ENCODE measurements around the gene CLEC3B.
"Not testable (repeated sequence)": the region's sequence is repeated elsewhere in the genome, so short reads cannot be mapped to it uniquely, and the experiment has no call there.

The CLEC3B gene

DNA sequence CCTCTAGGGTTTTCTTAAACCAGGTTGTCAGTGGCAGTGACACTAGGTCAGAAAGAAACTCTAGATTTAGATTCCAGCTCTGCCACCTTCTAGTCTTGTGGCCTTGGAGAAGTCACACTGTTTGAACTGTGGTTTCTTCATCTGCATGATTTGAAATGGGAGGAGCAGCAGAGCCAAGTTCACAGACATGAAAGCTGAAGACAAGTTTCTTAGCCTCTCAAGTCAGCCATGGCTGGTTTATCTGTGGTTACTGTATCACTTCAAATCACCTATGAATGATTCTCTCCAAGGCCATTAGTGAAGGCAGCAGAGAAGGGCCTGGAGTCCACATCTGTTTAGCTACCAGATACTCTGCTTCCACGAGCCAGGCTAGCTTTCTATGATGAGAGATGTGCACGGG, 15.6 kb downstream of the CLEC3B start:
- no peak for DNase-seq

DNA sequence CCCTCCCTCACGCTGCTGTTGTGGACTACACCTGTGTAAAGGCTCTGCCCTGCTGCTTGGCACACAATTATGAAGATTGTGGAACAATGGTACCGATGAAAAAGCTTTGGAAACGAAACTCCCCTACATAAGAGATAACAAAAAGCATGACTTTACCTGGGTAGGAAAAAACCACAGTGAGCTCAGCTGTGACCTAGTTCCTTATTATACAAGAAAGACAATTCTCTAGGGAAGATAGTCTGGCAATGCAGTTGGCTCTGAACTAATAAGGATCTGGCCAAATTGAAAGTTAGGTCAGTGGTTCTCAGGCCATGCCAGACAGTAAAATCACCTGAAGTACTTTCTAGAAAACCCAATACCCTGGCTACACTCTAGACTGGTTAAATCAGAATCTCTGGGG, 16.1 kb downstream of the CLEC3B start:
- DNase-seq, result no peak

DNA sequence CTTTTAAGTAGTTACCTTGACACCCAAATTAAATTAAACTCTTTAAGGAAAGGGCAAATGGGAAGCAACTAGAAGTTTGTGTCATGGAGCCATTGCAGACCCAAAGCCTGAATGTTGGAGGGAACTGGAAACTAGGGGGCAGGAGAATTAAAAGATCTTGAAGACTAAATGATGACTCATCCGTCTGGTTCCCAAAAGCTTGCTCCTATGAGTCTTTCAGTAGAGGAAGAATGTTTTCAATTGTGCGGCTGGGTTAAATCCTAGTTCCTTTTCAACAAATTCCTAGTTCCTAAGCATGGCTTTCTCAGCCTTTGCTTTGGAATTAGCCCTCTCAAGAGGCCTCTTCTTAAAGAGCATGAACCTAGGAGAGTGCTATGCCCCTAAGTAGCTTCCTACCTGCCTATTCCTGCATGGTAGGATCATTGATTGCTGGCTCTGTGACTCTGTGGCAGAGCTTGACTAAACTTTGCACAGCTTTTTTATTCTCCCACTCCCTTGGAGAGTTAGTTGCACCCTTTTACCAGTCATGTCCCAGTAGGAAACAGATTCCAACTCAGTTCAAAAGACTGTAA, 17.7 kb downstream of the CLEC3B start:
- DNase-seq, result no peak

DNA sequence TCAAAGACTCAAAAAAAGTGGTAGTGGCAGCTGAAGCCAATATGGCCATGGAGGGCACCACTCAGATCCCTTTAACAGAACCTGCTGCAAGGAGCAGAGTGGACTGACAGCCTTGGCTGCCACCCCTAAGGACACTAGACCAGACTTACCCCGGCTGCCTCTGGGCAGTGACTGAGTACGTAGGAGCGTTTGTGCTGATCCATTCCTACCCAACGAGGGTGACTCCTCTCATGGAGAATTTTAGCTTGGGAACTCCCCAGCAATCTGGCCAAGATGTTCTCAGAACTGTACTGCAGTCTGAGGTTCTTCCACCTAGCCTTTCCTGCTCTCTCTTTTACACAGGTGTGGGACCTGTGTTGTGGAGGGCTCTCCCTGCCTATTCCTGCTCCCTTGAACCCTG, 22.1 kb downstream of the CLEC3B start:
- DNase-seq, result no peak

DNA sequence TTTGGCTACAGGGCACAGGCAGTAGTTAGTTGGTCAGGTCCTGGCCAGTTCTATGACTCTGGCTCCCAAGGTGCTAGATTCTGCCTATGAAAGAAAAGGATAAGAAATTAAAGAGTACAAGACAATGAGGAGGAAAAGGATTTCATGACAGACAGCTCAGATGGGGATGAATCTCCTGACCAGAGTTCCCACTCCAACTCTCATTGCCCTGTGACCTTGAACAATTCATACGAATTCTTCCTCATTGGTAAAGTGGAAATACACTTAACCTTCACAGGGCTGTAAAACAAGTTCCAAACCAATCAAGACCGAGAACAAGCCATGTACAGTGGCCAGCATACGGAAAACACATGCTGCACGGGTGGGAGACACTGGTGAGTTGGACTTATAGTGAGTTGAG, 23.7 kb downstream of the CLEC3B start:
- DNase-seq, result no peak

DNA sequence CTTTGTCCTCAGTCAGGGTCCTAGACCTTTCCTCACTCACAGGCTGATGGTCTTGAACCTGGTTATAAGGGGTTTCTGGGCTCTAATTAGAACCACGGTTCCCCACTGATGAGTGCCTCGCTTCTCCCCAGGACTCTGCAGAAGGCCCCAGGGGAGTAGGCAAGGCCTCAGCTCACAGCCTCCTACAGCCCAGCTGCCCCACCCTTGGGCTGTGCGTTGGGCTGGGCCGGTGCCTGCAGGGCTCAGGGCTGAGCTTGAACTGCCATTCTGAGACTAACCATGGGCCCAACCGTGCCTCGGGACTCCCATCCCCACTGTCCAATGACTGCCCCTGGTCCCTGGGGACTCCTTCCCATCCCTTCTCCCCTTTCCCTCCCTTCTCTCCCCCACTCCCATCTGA, 25.6 kb downstream of the CLEC3B start:
- no peak for DNase-seq

DNA sequence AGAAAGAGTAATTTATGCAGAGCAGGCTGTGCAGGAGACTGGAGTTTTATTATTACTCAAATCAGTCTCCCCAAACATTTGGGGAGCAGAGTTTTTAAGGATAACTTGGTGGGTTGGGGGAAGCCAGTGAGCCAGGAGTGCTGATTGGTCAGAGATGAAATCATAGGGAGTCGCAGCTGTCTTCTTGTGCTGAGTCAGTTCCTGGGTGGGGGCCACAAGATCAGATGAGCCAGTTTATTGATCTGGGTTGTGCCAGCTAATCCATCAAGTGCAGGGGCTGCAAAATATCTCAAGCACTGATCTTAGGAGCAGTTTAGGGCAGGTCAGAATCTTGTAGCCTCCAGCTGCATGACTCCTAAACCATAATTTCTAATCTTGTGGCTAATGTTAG, 27.7 kb downstream of the CLEC3B start:
- DNase-seq, result not testable (repeated sequence)

DNA sequence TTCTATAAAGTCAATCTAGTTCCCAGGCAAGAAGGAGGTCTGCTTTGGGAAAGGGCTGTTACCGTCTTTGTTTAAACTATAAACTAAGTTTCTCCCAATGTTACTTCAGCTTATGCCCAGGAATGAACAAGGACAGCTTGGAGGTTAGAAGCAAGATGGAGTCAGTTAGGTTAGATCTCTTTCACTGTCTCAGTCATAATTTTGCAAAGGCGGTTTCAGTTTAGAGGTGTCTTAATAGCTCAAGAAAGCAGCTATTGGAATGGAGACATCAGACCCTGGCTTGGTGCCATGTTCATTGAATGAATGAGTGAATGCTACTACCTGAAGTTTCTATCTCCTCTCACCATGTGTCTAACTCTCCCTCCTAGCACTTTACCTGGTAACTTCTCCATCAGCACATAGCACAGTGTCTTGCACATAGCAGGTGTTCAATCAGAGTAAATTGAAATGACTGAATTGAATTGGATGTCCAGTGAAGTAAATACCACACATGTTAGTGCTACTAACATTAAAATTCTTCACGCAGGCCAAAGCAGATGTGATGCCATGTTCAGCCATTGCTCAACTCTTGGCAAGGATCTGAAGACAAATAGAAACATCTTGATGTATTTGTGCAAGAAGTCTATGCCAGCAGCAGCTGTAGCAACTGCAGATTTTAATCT, 28.2 kb downstream of the CLEC3B start:
- DNase-seq, result no peak

DNA sequence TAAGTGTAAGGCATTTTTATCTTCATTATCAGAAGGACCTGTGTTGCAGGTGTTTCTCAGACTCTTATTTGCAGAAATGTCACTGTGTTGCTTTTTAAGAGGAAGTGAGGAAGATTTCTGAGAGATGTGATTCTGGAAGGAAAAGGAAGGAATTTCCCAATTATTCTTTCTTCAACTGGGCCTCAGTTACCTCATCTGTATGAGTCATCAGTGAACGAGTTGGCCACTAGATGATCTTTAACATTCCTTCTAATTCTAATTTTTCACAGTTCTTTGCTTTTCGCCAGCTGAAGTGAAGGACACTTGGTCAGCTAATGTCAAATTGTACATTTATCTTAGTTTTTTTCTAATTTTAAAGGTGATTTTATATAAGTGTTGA, 28.9 kb downstream of the CLEC3B start:
- DNase-seq, result no peak

DNA sequence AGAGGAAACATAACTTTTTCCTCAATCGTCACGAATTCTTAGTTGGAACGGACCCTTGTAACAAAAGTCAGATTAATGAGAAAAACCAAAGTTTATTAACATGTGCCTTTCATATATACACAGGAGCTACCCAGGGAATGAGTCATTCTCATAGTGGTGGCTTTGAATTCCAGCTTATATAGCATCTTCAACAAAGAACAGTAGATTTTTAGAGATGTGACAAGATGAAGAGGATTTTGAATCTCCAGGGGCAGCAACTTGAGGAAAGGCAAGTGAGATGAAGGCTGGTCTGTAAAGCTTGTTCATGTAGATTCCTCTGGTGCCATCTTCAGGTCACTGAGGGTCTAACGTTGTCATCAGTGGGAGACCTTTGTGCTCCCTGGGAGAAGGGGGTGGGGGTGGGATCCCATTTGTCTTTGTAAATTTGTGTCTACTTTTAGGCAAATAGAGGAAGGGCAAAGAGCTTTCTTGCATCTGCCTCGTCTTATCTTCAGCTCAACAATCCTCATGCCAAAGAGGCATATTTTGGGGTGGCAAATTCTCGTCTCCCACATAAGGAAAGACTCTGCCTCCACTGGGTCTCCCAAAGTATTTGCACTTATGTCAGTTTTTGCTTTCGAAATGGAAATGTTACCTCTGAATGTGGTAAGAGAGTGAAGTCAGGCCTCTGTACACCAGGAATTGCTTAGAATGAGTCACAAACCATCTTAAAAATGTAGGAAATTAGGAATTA, 29.5 kb downstream of the CLEC3B start:
- DNase-seq, result no peak

DNA sequence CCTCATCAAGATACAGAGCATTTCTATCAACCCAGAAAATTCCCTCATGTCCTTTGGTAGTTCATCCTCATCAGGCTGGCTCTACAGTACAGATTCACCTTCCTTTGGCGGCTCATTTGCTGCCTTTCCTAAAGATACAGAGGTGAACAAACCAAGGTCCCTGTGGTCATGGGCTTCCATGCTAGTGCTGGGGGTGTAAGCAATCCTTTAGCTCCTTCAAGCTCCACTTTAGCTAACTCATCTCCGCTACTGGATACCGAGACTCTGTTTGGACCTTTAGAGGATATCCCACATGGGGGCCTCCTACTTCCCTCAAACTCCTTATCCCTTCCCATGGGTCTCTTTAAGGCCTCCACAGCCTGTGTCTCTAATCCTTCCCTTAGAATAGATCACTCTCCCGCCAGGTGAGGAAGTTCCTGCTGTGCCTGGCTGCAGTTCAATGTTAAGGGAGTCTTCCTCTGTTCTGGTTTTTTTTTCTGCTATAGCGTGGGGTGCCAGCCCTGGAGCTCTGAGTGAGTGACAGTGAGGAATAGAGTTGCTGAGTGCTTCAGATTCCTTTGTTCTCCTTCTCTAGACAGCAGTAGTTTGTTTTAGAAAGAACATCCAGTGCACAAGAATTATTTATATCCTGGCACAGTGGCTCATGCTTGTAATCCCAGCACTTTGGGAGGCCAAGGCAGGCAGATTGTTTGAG, 30.7 kb downstream of the CLEC3B start:
- no peak for DNase-seq

DNA sequence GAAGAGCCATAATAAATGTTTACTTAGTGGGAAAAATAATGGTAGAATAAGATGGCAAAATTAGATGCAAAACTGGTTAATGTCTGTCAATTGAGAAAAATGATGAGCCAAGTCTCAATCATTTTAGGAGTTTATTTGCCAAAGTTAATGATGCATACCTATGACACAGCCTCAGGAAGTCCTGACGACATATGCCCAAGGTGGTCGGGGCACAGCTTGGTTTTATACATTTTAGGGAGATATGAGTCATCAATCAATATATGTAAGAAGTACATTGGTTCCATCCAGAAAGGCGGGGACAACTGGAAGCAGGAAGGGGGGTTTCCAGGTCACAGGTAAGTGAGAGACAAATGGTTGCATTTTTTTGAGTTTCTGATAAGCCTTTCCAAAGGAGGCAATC, 31.5 kb downstream of the CLEC3B start:
- no peak for DNase-seq

DNA sequence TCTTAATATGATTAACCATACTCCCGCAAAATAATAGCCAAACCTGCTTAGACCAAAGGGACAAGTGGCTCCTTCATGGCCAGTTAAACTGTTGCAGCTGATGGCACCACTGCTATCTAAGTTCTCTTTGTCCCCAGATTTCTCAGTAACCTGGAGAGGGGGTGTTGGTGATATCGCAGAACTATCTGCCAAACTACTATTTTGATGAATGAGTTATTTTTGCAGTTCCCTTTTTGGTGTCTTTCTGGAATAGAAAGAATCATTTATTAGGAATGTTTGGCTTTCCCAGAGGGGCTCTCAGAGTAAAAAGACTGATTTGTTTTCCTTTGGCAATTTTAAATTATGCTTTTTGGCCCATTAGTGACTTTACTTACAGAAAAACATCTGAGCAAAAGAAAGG, 33.0 kb downstream of the CLEC3B start:
- no peak for DNase-seq

DNA sequence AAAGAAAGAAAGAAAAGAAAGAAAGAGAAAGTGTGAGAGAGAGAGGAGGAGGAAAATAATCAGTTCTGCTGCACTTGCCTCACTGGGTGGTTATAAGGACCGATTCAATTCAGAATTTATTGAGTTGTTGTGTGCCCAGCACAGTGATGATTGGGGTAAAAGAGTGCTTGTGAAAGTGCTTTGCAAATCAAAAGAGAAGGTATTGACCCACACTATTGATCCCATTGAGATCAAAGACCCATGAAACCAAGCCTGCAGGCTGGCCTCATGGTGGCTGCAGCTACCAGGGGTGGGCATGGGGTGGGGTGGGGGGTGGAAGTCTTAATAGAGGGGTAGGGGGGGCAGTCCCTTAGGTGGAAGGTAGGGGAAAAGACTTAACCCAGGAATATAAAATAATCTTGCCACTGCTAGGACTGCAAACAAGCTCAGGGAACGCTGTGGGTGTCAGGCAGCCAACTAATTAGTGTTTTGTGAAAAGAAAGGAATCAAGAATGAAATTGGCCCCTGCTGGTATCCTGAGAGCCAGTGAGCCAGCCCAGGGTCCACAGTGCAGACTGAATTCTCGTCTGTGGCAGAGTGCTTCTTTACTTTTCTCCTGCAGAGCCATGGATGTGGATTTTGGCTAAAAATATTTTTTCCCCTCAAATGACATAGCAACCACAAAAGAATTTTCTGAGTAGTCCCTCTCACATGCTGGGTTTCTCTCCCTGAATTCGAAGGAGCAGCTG, 34.2 kb downstream of the CLEC3B start:
- DNase-seq, result no peak

DNA sequence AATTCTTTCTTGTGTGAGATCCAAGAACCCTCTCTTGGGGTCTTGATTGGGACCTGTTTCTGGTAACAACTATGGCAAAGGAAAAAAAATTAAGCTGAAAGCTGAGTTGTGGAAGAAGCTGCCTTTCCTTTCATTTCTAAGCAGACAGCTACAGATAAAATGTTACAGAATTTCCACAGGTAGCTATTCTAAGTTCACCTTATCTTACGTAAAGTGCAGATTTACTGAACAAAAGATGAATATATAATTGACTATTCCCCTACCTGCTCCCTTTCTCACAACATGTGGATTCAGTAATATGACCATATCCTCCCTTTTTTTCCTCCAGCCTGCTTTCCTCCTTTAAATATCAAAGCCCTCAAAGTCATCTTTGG, 36.6 kb downstream of the CLEC3B start:
- no peak for DNase-seq

DNA sequence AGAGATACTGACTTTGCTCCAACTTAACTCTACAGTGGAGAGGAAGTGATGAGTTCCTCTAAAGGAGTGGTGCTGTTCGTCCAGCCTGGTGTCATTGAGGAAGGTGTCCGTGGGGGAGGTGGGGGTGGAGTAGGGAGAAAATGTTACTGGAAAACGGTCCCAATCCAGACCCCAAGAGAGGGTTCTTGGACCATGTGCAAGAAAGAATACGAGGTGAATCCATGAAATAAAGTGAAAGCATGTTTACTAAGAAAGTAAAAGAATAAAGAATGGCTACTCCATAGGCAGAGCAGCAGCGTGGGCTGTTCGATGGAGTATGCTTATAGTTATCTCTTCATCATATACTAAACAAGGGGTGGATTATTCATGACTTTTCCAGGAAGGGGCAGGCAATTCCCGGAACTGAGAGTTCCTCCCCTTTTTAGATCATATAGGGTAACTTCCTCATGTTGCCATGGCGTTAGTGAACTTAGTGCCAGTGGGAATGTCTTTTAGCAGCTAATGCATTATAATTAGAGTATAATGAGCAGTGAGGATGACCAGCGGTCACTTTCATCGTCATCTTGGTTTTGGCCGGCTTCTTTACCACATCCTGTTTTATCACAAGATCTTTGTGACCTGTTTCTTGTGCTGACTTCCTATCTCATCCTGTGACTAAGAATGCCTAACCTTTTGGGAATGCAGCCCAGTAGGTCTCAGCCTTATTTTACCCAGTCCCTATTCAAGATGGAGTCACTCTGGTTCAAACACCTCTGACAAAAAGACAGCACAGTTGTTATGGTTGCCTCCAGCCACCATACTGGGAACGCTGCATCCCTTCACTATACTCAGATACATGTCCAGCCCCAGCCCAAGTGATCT, 38.6 kb downstream of the CLEC3B start:
- DNase-seq, result peak; percentile 18

DNA sequence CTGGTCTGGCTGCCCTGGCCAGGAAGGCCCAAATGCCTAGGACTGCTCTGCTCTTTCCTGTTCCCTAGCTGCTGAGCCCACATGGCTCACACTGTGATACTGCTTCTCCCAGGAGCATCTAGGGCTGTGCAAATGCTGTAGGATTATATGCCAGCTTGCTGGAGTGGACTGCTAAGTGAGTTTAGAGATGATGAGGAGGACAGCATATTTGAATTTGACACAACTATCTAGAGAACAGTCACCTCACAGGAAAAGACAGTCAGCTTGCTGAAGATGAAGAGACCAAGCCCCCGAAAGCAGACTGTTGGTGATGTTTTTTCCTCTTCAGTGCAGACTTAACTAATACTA, 39.2 kb downstream of the CLEC3B start:
- no peak for DNase-seq

DNA sequence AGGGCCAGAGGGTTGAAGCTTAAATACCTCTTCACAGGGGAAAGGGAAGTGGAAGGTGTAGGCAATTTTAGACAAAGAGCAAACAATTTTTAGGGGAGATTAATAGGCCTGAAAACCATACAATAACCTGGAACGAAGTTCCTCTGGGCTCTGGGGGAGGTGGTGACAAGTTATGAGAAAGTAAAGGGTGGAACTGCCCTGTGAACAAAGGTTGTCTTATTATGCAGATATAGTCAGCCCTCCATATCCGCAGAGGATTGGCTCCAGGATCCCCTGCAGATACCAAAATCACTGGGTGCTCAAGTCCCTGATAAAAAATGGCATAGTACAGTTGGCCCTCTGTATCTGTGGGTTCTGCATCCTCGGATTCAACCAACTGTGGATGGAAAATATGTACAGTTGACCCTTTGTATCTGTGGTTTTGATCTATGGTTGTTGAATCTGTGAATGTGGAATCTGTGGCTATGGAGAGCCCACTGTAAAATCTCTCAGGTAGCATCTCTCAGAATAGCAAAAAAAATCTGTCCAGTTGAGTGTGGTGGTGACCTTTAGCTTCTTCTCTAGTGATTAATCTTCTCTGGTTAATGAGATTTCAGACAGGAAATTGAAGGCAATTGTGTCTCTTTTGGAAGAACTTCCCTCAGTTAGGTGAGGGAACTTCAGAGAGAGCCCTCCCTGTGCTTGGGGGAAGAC, 40.2 kb downstream of the CLEC3B start:
- no peak for DNase-seq

DNA sequence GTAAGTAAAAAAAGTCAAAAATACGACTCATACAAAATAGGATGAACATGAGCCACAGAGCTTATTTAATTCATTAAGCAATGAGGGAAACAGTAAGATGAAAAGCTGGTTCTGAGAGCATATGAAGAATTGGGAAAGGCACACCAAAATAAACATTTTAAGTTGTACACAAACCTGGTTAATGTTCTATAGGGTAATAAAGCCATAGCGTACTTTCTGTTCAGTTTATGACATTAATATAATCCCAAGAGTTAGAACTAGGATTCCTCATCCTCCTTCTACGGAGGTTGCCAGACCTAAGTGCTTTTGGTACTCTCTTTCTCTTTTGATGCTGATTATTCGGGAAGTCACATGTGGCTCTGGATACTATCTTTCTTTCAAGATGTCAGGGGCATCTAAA, 41.4 kb downstream of the CLEC3B start:
- no peak for DNase-seq

DNA sequence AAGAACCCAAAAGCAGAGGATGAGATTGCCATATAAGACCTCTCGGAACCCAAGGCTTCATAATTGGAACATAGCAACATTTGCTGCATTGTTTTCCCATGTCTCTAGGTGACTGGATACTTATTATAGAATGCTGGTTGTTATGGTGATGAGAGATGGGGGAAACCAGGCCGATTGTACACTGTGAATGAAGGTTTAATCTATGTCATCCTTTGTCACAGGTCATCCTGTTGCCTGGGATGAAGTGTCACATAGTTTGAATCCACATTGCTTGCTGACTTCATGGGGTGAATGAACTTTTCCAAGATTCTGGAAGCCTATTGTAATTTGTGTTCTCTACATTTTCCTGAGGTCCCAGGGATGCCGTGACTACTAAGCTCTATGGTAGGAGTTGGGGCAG, 41.8 kb downstream of the CLEC3B start:
- no peak for DNase-seq

DNA sequence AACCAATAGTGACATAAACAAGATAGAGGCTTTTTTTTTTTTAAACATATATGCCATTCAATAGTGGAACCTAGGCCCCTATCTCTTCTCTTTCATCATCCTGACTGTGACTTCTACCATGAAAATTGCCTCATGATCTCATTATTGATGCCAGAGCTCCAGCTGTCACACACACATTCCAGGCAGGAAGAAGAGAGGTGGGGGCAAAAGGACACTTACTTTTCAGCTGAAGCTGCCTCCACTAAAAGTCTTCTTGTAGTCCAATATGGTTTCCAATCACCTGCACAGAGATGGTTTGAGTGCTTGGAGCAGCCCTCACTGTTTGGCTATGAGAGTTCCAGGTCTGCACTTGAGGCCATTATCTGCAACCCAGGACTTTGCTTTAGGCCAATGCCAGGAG, 45.0 kb downstream of the CLEC3B start:
- DNase-seq, result no peak
